ENCODE results near the gene SIN3A. TPM values are rescaled to one million over a fixed set of nuclear protein-coding genes. Genes with fewer than 3 reads are reported as not detected.
A peak's percentile ranks its signal among the peaks of the same experiment; 100 is the strongest.
"Not testable (repeated sequence)": the region's sequence is repeated elsewhere in the genome, so short reads cannot be mapped to it uniquely, and the experiment has no call there.

The SIN3A gene
- 100 to 1,000 TPM in 1 of 4 donors, 10 to 100 TPM in 3; 51.4 to 146 (median 84.2) TPM for total RNA-seq

DNA sequence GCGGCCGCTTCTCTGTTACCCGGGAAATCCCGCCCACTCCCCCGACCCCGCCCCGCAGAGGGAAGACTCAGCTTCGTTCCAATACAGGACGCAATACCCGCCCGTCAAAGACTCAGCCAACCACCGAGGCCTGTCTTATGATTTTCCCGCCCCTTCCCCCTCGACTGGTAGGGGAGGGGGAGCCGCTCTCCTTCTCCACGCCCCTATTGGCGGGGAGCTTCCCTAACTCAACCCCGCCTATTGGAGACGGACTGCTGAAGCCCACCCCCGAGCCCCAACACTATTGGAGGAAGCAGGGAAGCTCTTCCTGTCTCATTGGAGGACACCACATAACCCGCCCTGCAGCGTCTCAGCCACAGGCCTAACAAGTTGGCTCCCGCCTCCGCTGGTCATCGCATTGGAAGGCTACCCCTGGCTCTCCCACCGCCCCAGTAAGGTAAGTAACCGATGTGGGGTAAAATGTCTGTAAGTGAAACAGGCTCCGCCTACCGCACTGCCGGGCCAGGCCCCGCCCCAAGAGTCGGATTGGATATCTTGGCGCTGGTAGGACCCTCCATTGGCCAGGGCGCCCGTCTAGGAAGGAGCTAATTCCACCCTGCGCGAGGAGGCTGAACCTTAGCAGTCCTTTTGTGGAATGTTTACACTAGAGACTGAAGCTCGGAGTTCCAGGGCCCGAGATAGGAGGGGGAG, at the start of gene SIN3A:
Gene SIN3A, minus strand, starts transcription at position 17 of the 690 bp plus-strand sequence. CDS start 21,315 bp downstream, outside the sequence.
- H3K9me3 ChIP-seq, result no peaks in the 10 kb centered on the region
- peaks cover 17 to 24% of the 10 kb centered on the region in 2 donors for H3K4me1 ChIP-seq
- H3K4me3 ChIP-seq (replicated peaks in 1 of 3), result peak within 1 kb of the TSS; percentile 79 to 83 (median 80)
- DNase-seq, result peak; percentile 100
- no peaks in the 10 kb centered on the region for H3K27me3 ChIP-seq
- TF ChIP-seq CTCF (IDR thresholded peaks at IDR 0.05) (no peak), POLR2A (IDR thresholded peaks at IDR 0.05) (peak in 1 of 2 donors; percentile 77)
- intact Hi-C loops (cut with DNase I), result loop anchor here (5.0 kb wide), 1 partner anchor 85 kb away; the partner anchor contains the start of gene MAN2C1
- peak within 1 kb of the TSS; percentile 91 to 98 (median 97) for H3K27ac ChIP-seq
- no peaks in the 10 kb centered on the region for H3K36me3 ChIP-seq
- WGBS, 2 donors, result 1% methylated on average over 26 to 27 of the region's 39 CpGs

DNA sequence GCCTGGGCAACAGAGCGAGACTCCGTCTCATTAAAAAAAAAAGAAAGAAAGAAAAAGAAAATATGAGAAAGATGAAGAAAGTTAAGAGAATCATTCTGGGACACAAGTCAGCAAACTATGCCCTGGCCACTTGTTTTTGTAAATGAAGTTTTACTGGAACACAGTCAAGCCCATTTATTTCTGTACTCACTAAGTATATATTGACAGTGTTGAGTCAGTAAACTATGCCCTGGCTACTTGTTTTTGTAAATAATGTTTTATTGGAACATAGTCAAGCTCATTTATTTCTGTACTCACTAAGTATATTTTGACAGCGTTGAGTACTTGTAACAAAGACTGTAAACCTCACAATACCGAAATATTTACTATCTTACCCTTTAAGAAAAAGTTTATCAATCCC, 42.2 kb upstream of the SIN3A start:
- intact Hi-C loops (cut with DNase I), result no loop called here
- 93 to 98% methylated on average over 4 of the region's 4 CpGs for WGBS, 2 donors
- Histone ChIP-seq H3K9me3 (no peaks in the 10 kb centered on the region), H3K36me3 (peaks cover 8 to 14% of the 10 kb centered on the region in 2 donors), H3K27me3 (no peaks in the 10 kb centered on the region), H3K27ac (no peak overlapping the region), H3K4me1 (no peaks in the 10 kb centered on the region), H3K4me3 (replicated peaks in 1 of 3) (no peak overlapping the region)
- DNase-seq, result no peak
- TF ChIP-seq POLR2A (IDR thresholded peaks at IDR 0.05), result no peak
- no peak for TF ChIP-seq CTCF (IDR thresholded peaks at IDR 0.05)

DNA sequence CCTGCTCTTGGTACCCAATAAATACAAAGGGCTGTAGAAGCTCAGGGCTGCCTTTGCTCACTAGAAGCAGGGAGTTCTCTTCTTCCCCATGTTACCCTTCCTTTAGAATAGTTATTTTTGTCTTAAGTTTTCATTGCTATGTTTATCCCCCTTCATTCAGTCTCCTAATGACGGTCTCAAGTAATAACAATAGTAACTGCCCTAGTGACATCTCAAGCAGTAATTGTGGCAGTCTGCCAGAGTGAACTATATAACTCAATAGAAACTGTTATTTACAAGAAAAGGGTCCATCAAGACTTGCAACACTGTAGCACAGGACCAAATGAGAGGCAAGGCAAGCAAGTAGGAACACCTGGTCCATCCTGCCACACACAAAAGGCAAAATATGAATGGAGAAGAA, 32.5 kb upstream of the SIN3A start:
- no peak overlapping the region for H3K27ac ChIP-seq
- TF ChIP-seq CTCF (IDR thresholded peaks at IDR 0.05) (no peak), POLR2A (IDR thresholded peaks at IDR 0.05) (no peak)
- H3K4me1 ChIP-seq, result peaks cover 0 to 8% of the 10 kb centered on the region in 2 donors
- intact Hi-C loops (cut with DNase I), result no loop called here
- no peak for DNase-seq
- H3K9me3 ChIP-seq, result no peaks in the 10 kb centered on the region
- WGBS, 2 donors, result 24 to 40% methylated on average over 1 of the region's 1 CpG
- H3K4me3 ChIP-seq (replicated peaks in 1 of 3), result no peak overlapping the region
- H3K36me3 ChIP-seq, result peaks cover 11% of the 10 kb centered on the region in 2 donors
- H3K27me3 ChIP-seq, result no peaks in the 10 kb centered on the region

DNA sequence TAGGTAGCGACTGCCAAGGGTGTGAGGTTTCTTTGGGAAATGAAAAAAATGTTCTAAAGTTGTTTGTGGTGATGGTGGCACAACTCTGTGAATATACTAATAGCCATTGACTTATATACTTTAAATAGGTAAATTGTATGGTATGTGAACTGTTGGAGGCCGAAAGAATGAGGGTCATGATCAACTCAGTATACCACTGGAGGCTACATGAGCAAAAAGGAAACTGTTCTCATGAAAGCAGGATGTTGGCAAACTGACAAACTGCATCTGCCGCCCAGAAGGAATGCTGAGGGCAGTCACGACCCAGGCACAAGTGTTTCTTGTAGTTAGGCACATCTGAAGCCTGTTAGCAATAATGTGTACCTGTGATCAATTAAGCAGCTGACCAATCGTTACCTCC, 32.1 kb upstream of the SIN3A start:
- H3K4me1 ChIP-seq; H3K9me3 ChIP-seq; H3K27me3 ChIP-seq; intact Hi-C loops (cut with DNase I); H3K27ac ChIP-seq; H3K4me3 ChIP-seq (replicated peaks in 1 of 3): not testable (repeated sequence)
- DNase-seq, result peak; percentile 16 to 27
- H3K36me3 ChIP-seq, result peaks cover 13 to 15% of the 10 kb centered on the region in 2 donors
- 57 to 71% methylated on average over 5 of the region's 5 CpGs for WGBS, 2 donors

GRCh38 chr15:75483106-75483505, 31.6 kb upstream of the SIN3A start:
- DNase-seq, result no peak
- no peak for TF ChIP-seq CTCF (IDR thresholded peaks at IDR 0.05)
- no peak for TF ChIP-seq POLR2A (IDR thresholded peaks at IDR 0.05)
- intact Hi-C loops (cut with DNase I), result no loop called here
- H3K36me3 ChIP-seq, result peaks cover 15 to 18% of the 10 kb centered on the region in 2 donors
- no peaks in the 10 kb centered on the region for H3K9me3 ChIP-seq
- H3K4me1 ChIP-seq, result peaks cover 0 to 8% of the 10 kb centered on the region in 2 donors
- no peak overlapping the region for H3K27ac ChIP-seq
- H3K27me3 ChIP-seq, result no peaks in the 10 kb centered on the region
- 100% methylated on average over 1 of the region's 1 CpG for WGBS, 2 donors
- no peak overlapping the region for H3K4me3 ChIP-seq (replicated peaks in 1 of 3)

DNA sequence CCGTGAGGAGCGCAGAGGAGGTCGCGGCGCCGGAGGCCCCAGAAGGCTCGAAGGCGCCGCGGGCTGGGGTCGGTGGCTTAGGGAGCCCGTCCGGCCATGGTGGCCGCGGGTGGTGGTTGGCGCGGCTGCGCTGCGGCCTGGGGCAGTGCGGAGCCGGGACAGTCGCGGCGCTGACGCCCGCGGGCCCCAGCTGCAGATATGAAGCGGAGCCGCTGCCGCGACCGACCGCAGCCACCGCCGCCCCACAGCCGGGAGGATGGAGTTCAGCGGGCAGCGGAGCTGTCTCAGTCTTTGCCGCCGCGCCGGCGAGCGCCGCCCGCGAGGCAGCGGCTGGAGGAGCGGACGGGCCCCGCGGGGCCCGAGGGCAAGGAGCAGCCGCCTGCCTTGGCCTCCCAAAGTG, 29.0 kb upstream of the SIN3A start:
- DNase-seq; H3K4me1 ChIP-seq; H3K9me3 ChIP-seq; H3K27ac ChIP-seq; intact Hi-C loops (cut with DNase I); H3K4me3 ChIP-seq (replicated peaks in 1 of 3); H3K27me3 ChIP-seq: not testable (repeated sequence)
- 98 to 99% methylated on average over 20 to 24 of the region's 54 CpGs for WGBS, 2 donors
- peaks cover 9 to 18% of the 10 kb centered on the region in 2 donors for H3K36me3 ChIP-seq
